HG02610 (cell line): Measurements from ENCODE around the gene CACHD1.
"Not testable (repeated sequence)": the region's sequence is repeated elsewhere in the genome, so short reads cannot be mapped to it uniquely, and the experiment has no call there.

Source experiments
- ATAC-seq: cut with Tn5 transposase; IDR thresholded peaks from one replicate; pipeline ENCODE4 v1.9.1; 2021; ENCODE audit warnings: mild to moderate bottlenecking, moderate library complexity; ENCODE audit not compliant: unreplicated experiment

CACHD1 gene

DNA sequence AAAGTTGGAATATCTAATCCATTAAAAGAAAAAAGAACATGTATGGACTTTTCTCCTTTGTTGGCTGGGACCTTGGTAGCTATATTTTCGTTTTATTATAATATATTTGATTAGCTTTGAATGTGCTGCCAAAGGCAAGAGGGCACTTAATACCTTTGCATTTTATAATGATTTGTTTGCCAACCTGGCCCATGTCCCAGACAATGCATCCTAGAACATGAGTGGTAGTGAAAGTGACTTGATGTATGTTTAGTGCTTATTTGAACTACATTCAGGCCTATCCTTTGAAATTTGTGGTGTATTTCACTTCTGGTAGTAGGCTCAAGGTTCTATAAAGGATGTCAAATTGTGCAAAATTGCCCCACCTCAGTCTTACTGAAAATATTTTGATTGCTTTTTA, 25.9 kb downstream of the CACHD1 start:
- ATAC-seq = no peak

DNA sequence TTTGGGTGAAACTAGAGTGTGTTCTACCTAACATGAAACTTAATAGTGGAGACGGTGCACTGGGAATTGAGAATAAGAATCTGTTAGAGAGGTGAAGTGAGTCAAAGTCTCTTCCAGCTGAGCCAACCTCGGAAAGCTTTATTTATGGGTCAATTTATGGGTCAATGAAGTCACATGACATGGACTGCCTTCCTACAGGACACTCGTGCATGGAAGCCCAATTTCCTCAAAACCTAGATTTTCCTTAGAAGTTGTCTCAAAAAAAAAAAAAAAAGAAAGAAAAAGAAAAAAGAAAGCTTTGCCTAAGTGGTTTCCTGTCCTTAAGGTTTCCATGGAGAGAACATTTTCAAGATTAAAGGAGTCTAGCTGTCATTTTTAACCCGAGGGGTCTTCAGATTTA, 26.7 kb downstream of the CACHD1 start:
- no peak for ATAC-seq

DNA sequence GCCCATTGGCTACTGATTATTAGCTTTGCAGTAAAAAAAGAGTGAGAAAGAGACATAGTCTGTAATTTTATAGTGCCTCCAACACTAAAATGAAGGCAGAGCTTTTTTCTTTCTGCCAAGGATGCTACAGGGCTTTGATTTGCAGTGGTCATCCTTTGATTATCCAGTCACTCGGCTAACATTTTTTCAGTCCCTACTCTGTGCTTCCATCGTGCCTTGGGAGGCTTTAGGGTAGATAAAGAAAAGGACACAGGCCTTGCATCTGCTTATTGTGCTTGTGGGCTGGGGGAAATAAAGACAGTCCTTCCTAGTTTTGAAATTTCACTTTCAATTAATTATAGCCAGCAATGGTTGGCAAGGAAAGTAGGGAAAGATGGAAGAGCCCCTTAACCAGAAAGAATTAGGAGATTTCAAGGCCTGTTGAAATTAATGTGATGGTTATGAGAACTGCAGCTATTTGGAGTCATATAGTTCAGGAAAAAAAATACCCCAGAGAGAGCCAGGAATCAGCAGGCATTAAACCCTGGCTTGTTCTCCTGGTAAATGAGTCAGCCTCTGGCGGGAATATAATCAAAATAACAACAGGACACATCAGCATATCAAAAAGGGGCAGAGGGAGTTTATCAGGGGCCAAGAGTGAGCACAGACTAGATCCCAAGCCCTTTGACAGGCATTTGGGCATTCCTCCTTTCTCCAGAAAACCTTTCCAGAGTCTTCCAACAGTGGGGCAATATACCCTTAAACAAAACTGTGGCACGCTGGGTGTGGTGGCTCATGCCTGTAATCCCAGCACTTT, 27.4 kb downstream of the CACHD1 start:
- no peak for ATAC-seq

DNA sequence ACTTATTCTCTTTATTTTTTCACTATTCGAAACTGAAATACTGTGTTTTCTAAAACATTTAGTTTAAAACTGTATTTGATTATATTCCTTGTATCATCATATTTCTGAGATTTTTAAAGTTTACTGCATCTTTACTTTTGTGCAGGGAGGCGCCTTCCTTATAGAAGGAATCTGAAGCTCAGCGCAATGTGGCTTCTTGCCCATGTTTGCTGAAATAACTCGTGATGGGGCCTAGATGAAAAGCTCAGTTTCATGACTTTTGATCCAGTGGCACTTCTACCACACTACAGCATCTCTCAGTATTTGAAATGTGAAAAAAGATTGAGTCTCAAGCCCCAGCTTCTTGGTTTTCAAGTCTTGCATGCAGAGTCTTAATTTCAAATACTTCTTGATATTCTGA, 28.4 kb downstream of the CACHD1 start:
- no peak for ATAC-seq

DNA sequence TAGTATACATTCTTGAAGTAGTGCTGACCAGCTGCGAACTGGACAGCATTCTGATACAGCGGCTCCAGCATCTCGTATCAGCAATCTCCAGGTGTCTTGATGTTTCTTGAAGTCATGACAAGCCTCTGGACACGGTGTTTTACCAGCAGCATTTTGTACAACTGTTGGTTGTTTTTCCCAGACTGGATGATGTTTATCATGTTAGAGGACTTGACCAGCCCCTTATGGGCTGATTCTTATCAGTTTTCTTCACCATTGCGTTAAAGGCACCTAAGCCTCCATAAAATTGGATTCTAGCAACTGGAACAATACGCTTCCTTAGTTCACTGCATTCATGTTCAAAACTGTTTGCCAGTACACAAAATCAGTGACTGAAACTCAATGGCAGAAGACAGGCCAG, 29.1 kb downstream of the CACHD1 start:
- ATAC-seq = no peak

DNA sequence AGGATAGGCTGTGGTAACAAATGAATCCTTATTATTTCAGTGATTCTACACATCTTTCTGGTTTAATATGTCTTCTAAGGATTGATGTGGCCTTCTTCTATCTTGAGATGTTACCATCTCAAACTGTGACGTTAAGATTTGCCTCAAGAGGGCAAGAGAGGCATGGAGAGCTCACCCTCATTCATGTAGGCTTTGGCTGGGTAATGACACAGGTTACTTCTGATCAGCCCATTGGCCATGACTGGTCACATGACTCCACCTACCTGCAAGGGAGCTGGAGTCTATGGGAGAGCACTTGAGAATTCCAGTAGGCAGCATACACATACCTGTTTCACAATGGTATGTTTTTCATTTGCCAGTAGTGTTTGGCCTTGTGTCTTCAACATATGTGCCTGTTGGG, 30.0 kb downstream of the CACHD1 start:
- no peak for ATAC-seq

DNA sequence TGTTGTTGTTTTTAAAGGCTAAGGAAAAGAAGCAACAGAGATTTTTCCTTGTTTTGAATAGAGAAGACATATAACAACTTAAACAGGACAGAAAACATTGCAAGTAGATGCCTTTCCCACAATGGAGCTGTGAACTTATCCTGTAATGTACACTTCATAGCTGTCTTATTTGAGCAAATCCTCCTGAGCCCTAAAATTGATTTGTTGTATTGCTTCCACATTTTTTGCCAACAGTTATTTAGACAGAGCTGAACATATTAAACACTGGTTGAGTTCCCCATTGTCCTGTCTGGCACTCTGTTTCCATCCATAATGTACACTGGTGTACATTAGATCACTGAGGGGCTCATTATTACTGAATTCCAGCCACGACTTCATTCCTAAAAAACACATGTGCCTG, 32.2 kb downstream of the CACHD1 start:
- ATAC-seq = no peak

DNA sequence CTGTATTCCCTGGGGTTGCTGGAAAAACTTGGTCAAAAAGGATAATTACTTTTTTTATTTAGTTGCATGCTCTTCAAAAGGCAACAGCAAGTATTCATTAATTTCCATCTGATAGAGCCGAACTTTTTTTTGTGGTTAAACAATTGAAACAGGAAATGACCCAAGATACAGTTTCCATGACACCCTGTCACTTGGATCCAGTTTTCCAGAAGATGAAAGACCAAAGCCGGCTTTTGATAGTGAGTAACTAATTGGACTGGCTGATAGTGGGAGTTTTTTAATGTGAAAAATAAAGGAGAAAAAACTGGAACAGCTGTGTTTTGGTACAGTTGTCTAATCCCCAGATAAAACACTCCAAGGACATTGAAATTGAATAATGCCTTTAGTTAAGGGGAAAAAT, 33.0 kb downstream of the CACHD1 start:
- no peak for ATAC-seq

DNA sequence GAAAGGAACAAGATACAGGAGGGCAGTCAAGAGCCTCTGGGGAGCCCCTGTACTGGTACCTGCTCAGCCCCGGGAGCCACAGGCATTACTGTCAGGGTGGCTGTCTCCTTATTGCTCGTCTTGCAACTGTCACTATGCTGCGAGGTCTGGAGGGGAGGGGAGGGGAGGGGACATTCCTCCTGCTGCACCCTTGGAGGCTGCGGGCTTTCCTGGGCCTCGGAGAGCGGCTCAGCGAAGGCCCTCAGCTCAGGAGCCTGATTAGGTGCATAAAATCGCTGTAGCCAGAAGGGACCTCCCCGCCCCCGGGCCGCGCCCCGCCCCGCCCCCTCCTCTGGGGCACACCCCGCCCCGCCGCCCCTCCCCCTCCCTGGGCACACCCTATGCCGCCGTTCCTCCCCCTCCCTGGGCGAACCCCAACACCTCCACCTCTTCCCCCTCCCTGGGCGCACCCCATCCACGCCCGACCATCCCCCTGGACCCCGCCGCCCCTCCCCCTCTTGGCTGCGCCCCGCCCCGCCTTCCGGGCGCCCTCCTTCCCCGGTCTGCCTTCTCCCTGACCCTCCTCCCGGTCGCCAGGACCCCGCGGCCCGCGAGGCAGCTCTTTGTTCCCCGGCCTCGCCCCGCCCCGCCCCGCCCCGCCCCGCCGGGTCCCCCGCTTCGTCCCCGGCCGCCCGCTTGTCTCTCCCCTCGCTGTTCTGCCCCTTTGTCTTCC, 35.5 kb downstream of the CACHD1 start:
- ATAC-seq = no peak

DNA sequence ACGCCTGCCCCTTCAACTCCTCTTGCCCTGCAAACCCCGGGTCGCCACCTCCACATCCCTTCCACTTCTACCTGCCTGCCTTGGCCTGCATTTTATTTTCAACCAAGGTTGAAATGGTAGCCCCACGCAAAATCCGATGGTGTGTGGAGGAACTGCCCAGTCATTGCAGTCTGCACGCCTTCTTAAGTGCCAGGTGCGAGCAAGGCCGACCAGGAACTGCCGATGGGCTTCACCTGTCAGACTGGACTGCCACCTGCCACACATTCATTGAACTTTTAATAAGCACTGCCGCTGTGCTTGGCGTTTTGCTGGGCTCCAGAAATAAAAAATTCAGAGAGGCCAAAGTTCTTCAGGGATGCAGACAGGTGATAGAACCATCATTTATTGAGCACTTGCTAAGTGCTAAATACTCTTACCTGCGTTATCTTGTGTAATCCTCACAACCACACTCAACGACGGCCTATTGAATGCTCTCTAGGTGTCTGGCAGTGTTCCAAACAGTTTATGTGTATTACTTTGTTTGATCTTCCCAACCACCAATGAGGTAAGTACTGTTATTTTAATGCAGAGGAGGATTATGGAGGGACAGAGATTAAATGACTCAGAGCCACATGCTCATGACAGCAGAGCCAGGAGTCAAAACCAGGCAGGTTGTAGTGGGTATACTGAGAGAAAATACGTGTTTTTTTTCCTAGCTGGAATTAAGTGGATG, 36.2 kb downstream of the CACHD1 start:
- no peak for ATAC-seq

DNA sequence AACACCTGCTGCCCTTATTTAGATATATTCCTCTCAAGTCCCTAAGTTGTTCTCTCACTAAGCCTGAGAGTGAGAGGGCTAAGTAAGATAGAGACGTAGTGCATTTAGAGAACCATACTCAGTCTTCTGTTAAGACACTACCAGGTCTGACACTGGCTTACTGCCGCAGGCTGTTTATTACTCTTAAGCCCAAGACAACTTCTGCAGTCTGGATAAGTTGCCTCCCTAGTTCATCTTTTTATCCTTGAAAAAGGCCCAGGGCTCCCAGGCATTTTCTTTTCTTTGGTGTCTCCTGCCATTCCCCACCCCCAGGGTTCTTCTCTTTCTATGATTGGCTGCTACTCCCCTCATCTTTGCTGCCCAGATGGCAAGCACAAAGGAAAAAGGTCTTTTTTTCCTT, 38.7 kb downstream of the CACHD1 start:
- no peak for ATAC-seq

DNA sequence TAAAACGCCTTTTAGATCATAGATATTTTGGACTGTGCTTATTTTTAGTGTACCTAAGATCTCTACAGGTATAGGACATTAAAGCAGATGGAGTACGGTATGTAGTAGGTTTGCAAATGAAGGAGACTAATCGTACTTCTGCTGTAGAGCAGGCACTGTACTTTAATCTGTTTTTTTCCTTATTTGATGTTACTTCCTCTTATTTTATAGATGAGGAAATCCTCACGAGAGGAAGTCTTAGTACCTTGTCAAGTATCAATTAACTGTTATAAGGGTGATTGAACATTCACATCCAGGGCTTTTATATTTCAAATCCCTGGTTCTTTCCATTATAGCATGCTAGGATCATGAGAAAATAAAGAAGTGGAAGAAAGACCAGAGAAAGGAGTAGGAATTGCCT, 41.1 kb downstream of the CACHD1 start:
- no peak for ATAC-seq

DNA sequence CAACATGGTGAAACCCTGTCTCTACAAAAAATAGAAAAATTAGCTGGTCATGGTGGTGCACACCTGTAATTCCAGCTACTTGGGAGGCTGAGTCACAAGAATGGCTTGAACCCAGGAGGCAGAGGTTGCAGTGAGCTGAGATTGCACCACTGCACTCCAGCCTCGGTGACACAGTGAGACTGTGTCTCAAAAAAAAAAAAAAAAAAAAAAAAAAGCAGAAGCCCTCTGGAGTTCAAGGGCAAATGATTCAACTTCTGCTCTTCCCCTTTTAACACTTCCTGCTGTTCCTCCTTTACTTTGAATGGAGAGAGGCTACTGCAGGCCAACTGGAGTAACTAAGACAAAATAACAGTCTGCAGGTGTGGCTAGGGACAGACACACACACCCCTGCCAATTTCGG, 42.3 kb downstream of the CACHD1 start:
- ATAC-seq = not testable (repeated sequence)

DNA sequence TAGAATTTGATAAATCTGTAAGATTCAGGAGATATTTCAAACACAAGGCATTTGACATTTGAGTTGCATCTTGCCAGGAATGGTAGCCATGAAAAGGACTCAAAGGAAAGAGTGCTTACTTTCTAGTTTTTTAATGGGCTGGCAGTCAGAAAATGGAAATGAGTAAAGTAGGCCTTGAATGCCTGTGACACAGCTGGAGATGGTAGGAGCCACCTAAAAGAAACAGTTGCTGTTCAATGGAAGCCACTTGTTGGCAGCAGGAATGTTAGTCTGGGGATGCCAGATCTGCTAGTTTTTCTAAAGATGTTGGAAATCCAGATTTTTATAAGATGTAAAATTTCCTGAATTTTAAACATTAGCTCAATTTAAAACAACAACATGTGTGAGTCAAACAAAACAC, 43.6 kb downstream of the CACHD1 start:
- no peak for ATAC-seq

DNA sequence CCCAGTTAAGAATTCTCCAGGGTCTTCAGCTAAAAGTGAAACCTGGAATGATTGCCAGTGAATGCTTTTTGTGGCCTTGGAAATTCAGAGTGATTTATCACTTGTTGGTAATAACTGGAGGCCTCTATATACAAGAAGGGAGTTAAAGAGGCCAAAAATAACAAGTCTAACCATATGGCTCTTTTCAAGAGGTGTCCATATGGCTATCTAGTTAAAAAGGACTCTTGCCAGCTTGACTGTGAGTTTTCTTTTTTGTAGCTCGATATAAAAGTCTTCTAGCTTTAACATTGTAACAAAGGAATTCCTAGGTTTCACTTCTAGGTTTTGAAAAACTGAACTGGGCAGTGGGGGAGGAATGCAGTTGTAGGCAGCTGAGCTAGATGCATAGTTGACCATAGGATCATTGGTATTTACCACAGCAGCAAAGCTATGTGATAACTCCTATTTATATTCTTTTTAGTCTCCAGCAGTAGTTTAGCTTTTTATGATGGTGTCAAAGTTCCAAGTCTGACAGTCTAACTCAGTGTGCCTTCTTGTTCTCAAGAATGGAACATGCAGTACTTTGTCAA, 44.4 kb downstream of the CACHD1 start:
- no peak for ATAC-seq

DNA sequence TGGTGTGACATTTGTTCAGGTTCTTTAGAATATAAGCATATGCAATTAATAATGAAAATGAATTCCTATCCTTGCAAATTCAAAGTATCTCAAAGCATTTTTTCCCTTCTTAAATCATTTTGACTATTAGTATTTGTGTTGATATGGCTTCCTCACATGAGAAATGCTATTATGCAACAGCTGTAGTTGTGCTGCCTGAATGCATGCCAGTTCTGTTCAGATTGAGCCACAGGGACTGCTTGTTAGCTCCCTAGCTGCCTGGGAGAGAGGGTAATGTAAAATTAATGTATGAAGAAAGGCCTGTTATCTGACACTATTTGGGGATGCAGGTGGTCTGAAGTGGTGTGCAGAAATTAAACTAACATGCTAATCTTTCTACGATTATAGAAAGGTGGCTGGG, 45.5 kb downstream of the CACHD1 start:
- no peak for ATAC-seq

DNA sequence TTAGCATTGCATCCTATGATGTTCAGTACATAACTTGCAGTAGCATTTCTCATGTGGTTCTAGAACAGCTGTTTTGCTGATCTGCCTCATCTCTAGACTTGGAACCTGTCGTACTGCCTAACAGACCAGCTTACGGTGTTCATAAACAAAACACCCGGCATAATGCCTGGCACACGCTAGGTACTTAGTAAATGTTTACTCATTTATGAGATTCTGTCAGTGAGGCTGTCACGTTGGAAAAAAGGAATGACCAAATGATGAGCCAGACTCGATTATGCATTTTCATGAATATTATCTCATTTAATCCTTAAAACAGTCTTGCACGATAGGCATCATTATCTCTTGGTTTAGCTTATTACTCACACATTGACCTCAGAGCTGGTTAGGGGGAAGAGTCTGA, 46.4 kb downstream of the CACHD1 start:
- ATAC-seq = no peak

DNA sequence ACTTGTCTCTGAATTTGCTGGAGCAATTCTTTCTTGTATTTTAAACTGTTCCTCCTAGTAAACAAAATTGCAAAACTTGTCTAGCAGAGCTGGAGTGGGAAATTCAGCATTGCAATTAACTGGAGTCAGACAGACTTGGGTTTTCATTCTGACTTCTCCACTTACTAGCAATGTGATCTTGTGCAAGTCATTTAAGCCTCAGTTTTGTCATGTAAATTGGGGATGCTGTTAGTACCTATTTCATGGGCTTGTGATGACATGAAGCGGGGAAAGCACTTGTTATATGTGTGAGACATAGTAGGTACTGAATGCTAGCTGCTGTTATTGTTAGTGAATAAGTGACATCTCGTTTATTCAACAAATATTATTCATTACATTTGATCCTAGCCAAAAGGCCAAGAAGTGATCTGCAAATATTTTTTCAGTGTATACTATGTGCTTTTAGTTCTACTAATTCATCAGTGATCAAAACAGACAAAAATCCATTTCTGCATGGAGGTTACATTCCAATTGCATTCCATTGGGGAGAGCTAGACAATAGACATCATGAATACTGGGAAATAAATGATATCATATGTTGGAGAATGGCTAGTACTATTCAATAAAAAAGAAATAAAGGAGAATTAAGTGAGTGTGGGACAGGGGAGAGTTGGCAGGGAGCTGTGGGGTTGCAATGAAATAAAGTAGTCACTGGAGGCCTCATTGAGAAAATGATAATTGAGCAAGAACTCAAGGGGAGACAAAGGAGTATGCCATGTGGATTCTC, 47.1 kb downstream of the CACHD1 start:
- no peak for ATAC-seq

DNA sequence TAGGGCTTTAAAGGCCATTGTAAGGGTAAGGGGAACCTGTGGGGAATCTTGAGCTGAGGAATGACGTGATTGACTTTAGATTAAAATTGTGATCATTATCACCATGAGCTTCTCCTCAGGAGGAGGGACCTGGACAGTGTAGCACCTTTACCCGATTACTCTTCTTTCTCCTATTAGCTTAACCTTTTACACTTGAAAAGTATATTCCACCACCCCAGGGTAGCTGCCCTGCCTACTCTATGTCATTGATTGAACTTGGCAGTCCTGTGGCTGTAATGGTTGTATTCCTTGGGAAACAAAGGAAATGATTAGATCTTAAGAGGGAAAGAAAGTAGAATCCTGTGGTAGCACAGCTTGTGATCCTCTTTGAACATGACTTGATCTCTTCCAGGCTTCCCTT, 47.7 kb downstream of the CACHD1 start:
- ATAC-seq = no peak

DNA sequence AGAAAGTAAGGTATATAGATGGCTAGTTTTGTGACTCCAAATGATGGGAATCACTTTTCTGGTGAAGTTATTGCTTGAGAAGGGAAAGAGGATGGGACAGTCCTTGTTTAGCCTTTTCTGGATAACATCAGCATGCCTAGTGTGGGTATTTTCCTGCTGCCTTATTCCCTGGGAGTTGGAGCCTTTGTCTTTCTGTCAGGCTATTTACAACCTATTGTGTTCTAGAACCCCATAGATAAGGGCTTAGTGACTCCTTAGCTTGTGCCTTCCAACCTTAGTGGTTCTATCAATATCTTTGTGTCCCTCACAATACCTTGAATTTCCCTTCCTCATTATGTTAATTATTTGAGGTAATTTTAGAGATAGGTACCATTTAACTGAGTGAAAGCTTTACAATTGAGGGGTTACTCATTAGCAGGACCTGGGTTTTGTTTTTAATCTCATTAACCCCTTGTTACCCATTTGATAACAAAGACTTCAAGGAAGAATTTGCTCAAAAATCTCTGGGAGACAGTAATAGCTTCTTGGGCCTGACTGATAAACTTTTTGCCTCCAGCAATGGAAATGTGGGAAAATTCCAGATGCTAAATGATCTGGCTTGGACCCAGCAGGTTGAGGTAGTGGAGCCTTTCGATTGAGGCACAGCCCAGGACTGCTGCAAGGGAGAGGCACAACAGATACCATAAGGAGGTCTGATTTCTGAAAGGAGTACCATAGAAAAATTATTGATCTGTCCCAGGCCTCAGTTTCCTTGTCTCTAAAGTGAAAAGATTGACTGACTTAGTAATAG, 49.0 kb downstream of the CACHD1 start:
- ATAC-seq = no peak
